K562 (cell line): ENCODE results near the gene PFDN4. TPM values are rescaled to one million over a fixed set of nuclear protein-coding genes. Genes with fewer than 3 reads are reported as not detected.

Experiments used
- CEBPZ ChIP-seq: fragments of 150-350 bp; IDR thresholded peaks from 2 replicates; pipeline ENCODE4 v1.6.1; 2014; ENCODE audit warnings: low read depth, mild to moderate bottlenecking, low read length, borderline replicate concordance
- CREB1 ChIP-seq, 2 experiments: sonication (generic) in 1 of 2; formaldehyde crosslinking in 1 of 2; IDR thresholded peaks; 2 replicates each; pipeline versions ENCODE4 v1.6.1 to v1.8.0; 2012 to 2022; ENCODE audit warnings: inconsistent platforms in 1 of 2, mild to moderate bottlenecking in 1 of 2, missing genetic modification reagents in 1 of 2, moderate library complexity in 1 of 2
- DNMT1 ChIP-seq: fragments of 450-650 bp; IDR thresholded peaks from 2 replicates; pipeline ENCODE4 v1.6.1; 2016; ENCODE audit warnings: antibody characterized with exemption, mild to moderate bottlenecking
- FOSL1 ChIP-seq: fragments of 200-800 bp; sonication (Bioruptor generic); conservative IDR thresholded peaks from 2 replicates; pipeline ENCODE4 v1.6.1; 2016; ENCODE audit warnings: missing genetic modification characterization, missing compliant biosample characterization
- HDAC6 ChIP-seq: IDR thresholded peaks from 2 replicates; pipeline ENCODE4 v1.6.1; 2012; ENCODE audit warnings: low read depth, mild to moderate bottlenecking, control low read depth, inconsistent platforms, low read length, moderate library complexity
- HEY1 ChIP-seq: fragments of 250-450 bp; sonication (Bioruptor Pico); IDR thresholded peaks from 2 replicates; pipeline ENCODE4 v1.5.0; 2020; ENCODE audit warnings: mild to moderate bottlenecking, moderate library complexity, borderline replicate concordance
- HNRNPK ChIP-seq: fragments of 200-400 bp; formaldehyde crosslinking; IDR thresholded peaks from one replicate; pipeline ENCODE4 v1.6.1; 2018; ENCODE audit warnings: mild to moderate bottlenecking, low read depth, low read length; ENCODE audit not compliant: poor library complexity, severe bottlenecking
- KAT8 ChIP-seq: fragments of 450-650 bp; IDR thresholded peaks from 2 replicates; pipeline ENCODE4 v1.6.1; 2016; ENCODE audit warnings: low read depth, mild to moderate bottlenecking
- KDM5B ChIP-seq: fragments of 200-600 bp; sonication (generic); IDR thresholded peaks from 2 replicates; pipeline ENCODE4 v1.6.1; 2012; ENCODE audit warnings: low read depth, mild to moderate bottlenecking, moderate library complexity, low read length, control low read depth, inconsistent platforms; ENCODE audit not compliant: insufficient replicate concordance
- KLF1 ChIP-seq: fragments of 450-650 bp; IDR thresholded peaks from 2 replicates; pipeline ENCODE4 v1.6.1; 2016; ENCODE audit warnings: missing genetic modification characterization, missing compliant biosample characterization
- PCBP2 ChIP-seq: fragments of 200-400 bp; formaldehyde crosslinking; IDR thresholded peaks from 2 replicates; pipeline ENCODE4 v1.6.1; 2018; ENCODE audit warnings: low read length, low read depth, mild to moderate bottlenecking, moderate library complexity; ENCODE audit not compliant: poor library complexity, severe bottlenecking
- RBM17 ChIP-seq: fragments of 200-400 bp; formaldehyde crosslinking; IDR thresholded peaks from 2 replicates; pipeline ENCODE4 v1.6.1; 2017; ENCODE audit warnings: low read depth, mild to moderate bottlenecking, low read length, borderline replicate concordance
- TEAD1 ChIP-seq, 2 experiments: fragments of 450-650 bp in 1 of 2; sonication (generic) in 1 of 2; formaldehyde crosslinking; IDR thresholded peaks; 2 replicates each; pipeline versions ENCODE4 v1.4.0 to v1.8.0; 2020 to 2022; ENCODE audit warnings: mild to moderate bottlenecking in 2 of 2, missing genetic modification reagents in 1 of 2
- WHSC1 ChIP-seq: IDR thresholded peaks from one replicate; pipeline ENCODE4 v1.6.1; 2012; ENCODE audit warnings: low read length, control low read depth, inconsistent platforms
- ZBTB43 ChIP-seq: sonication (generic); formaldehyde crosslinking; IDR thresholded peaks from 2 replicates; pipeline ENCODE4 v1.8.0; 2023; ENCODE audit warnings: mild to moderate bottlenecking, missing genetic modification reagents
- ZBTB9 ChIP-seq: fragments of 450-650 bp; formaldehyde crosslinking; IDR thresholded peaks from 2 replicates; pipeline ENCODE4 v1.4.0; 2020; ENCODE audit warnings: mild to moderate bottlenecking, moderate library complexity
- ZNF224 ChIP-seq: sonication (generic); formaldehyde crosslinking; IDR thresholded peaks from 2 replicates; pipeline ENCODE4 v1.8.0; 2022; ENCODE audit warnings: mild to moderate bottlenecking, missing genetic modification reagents
- ZSCAN32 ChIP-seq: fragments of 450-650 bp; formaldehyde crosslinking; IDR thresholded peaks from 2 replicates; pipeline ENCODE4 v1.4.0; 2020; ENCODE audit warnings: mild to moderate bottlenecking, moderate library complexity
- polyA plus RNA-seq, 8 experiments: library from polyadenylated mRNA; depleted of rRNA in 4 of 8; stranded (reverse) in 5 of 8; unstranded in 3 of 8; fragments of >200 nt; fragmentation: Nextera tagmentation in 2 of 8; fragmentation: Illumina TruSeq in 1 of 8; extraction: Ambion mirVana in 2 of 8; extraction: Trizol in 1 of 8; gene quantifications; 2 replicates each; pipeline versions ENCODE4 v1.2.1 to v1.2.3, GENCODE V29; 2011 to 2014; ENCODE audit warnings: inconsistent platforms in 1 of 8, missing spikeins in 1 of 8
- total RNA-seq, 7 experiments: library from RNA; depleted of rRNA in 6 of 7; stranded (reverse); fragments of >200 nt in 6 of 7; fragmentation: Illumina TruSeq in 2 of 7; extraction: Trizol in 2 of 7; gene quantifications; 2 replicates each; pipeline versions ENCODE4 v1.2.1 to v1.2.3, GENCODE V29; 2011 to 2021; ENCODE audit warnings: low replicate concordance in 1 of 7

The PFDN4 gene
- total and polyA plus RNA-seq, 9 of the 15 experiments (the other 6 are each of a cell fraction or from before 2014, with no cell fraction given): 60.1 to 214 (median 122) TPM

GRCh38 chr20:54207743-54208547 is at the start of gene PFDN4 (continued):
- peak; percentile 93 for TF ChIP-seq DNMT1
- TF ChIP-seq CEBPZ: no peak
- no peak for TF ChIP-seq ZBTB9 (CRISPR knock-in tag)
- no peak for TF ChIP-seq CREB1 (IDR thresholded peaks at IDR 0.05)
- 0 out of 2 replicates have a peak, but pooled peaks have one; percentile 32 for TF ChIP-seq CREB1 (CRISPR knock-in tag; IDR thresholded peaks at IDR 0.05)
- TF ChIP-seq KAT8: no peak
- no peak for TF ChIP-seq HDAC6
- peak; percentile 81; the same call in 1 of the 2 replicates for TF ChIP-seq ZBTB43 (CRISPR knock-in tag)
- no peak for TF ChIP-seq HEY1 (CRISPR knock-in tag)
- no peak for TF ChIP-seq RBM17
- no peak for TF ChIP-seq ZNF224
- TF ChIP-seq KLF1 (tag): peak; percentile 51; the same call in 1 of the 2 replicates
- no peak for TF ChIP-seq FOSL1 (tag)
- TF ChIP-seq TEAD1 (CRISPR knock-in tag; IDR thresholded peaks at IDR 0.05): peak; percentile 56; a peak in 1 of 4 replicates
- TF ChIP-seq WHSC1: no peak
- peak; percentile 61 for TF ChIP-seq KDM5B
- TF ChIP-seq ZSCAN32: no peak
- no peak for TF ChIP-seq HNRNPK
- TF ChIP-seq PCBP2: no peak
